Spleen (tissue), 7 donors: ENCODE measurements around the gene EIF5B.

Source experiments
- POLR2A ChIP-seq, 3 donors: fragments of 450-650 bp; IDR thresholded peaks; one replicate each; pipeline ENCODE4 v1.5.1; 2017; ENCODE audit warnings: antibody characterized with exemption in 3 of 3, mild to moderate bottlenecking in 1 of 3
- POLR2AphosphoS5 ChIP-seq, 3 donors: sonication (generic); formaldehyde crosslinking; IDR thresholded peaks; one replicate each; pipeline ENCODE4 v1.5.1; 2017; ENCODE audit warnings: antibody characterized with exemption in 3 of 3
- TF ChIP-seq, protein P1 (sequence below), 11 experiments: fragments of 200-600 bp in 7 of 11; fragments of 450-650 bp in 4 of 11; sonication (generic) in 4 of 11; IDR thresholded peaks in 8 of 11; conservative IDR thresholded peaks in 3 of 11; 1 replicate in 7 of 11; 2 replicates in 4 of 11; pipeline versions ENCODE4 v1.4.0 to v1.8.0; 2016 to 2021; ENCODE audit warnings: antibody characterized with exemption in 11 of 11, inconsistent platforms in 4 of 11, mild to moderate bottlenecking in 1 of 11
- donor health status: DM: no; HTN: no; CAD: no; lungs with moderate emphysema.
- donor health status: DM: no; HTN: no; CAD: no.
- donor health status: DM: no; HTN: no; CAD: no.

DNA sequence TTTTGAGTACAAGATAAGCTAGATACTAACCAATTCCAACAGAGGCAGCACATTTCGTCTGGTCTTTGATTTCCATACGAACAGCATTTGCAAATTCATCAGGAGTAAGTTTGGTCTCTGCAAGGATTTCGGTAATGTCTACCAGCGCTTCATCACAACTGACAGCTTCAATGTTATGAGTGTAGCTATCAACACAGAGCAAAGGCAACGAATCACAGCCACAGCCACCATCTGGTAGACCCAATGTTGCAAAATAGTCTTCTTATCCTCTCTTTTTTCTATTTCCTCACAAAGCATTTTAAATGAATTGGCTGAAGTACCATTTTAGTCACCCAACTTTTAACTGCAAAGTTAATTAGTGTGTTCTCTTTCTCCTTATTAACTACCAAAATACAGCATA is 84.3 kb downstream of the EIF5B start:
- TF ChIP-seq, protein P1, sequence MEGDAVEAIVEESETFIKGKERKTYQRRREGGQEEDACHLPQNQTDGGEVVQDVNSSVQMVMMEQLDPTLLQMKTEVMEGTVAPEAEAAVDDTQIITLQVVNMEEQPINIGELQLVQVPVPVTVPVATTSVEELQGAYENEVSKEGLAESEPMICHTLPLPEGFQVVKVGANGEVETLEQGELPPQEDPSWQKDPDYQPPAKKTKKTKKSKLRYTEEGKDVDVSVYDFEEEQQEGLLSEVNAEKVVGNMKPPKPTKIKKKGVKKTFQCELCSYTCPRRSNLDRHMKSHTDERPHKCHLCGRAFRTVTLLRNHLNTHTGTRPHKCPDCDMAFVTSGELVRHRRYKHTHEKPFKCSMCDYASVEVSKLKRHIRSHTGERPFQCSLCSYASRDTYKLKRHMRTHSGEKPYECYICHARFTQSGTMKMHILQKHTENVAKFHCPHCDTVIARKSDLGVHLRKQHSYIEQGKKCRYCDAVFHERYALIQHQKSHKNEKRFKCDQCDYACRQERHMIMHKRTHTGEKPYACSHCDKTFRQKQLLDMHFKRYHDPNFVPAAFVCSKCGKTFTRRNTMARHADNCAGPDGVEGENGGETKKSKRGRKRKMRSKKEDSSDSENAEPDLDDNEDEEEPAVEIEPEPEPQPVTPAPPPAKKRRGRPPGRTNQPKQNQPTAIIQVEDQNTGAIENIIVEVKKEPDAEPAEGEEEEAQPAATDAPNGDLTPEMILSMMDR (IDR thresholded peaks at IDR 0.05 in 8 of 11, conservative IDR thresholded peaks at IDR 0.05 in 3 of 11): no peak
- TF ChIP-seq POLR2AphosphoS5 (IDR thresholded peaks at IDR 0.05) (no peak), POLR2A (IDR thresholded peaks at IDR 0.05) (no peak)
